ENCODE measurements around the gene KCNN2. TPM values are rescaled to one million over a fixed set of nuclear protein-coding genes. Genes with fewer than 3 reads are reported as not detected.

KCNN2 gene
- total RNA-seq, 2 donors from 2014 or later: 0.69 to 0.84 TPM

- no peak for DNase-seq
- intact Hi-C loops (cut with DNase I): no loop called here
These were observed 29.5 kb downstream of the KCNN2 start for GRCh38 chr5:114391321-114391720.

GRCh38 chr5:114393159-114393558 is 31.3 kb downstream of the KCNN2 start:
- intact Hi-C loops (cut with DNase I): no loop called here
- Histone ChIP-seq H3K4me1 (no peaks in the 10 kb centered on the region), H3K4me3 (no peak overlapping the region), H3K27ac (no peak overlapping the region), H3K9ac (ENCODE audit: low read depth in 2 of 2, low read length in 2 of 2) (no peak overlapping the region), H3K27me3 (no peaks in the 10 kb centered on the region), H3K36me3 (no peaks in the 10 kb centered on the region), H3K9me3 (no peaks in the 10 kb centered on the region)
- TF ChIP-seq CTCF (IDR thresholded peaks at IDR 0.05): no peak
- DNase-seq: no peak

More at GRCh38 chr5:114391321-114391720, 29.5 kb downstream of the KCNN2 start:
- Histone ChIP-seq H3K4me1 (no peaks in the 10 kb centered on the region), H3K36me3 (no peaks in the 10 kb centered on the region), H3K27me3 (no peaks in the 10 kb centered on the region), H3K9me3 (no peaks in the 10 kb centered on the region), H3K4me3 (no peak overlapping the region), H3K9ac (ENCODE audit: low read depth in 2 of 2, low read length in 2 of 2) (no peak overlapping the region), H3K27ac (no peak overlapping the region)
- TF ChIP-seq CTCF (IDR thresholded peaks at IDR 0.05): no peak

- Histone ChIP-seq H3K4me3 (no peak overlapping the region), H3K36me3 (no peaks in the 10 kb centered on the region), H3K27ac (no peak overlapping the region), H3K4me1 (no peaks in the 10 kb centered on the region), H3K27me3 (no peaks in the 10 kb centered on the region), H3K9me3 (no peaks in the 10 kb centered on the region), H3K9ac (ENCODE audit: low read depth in 2 of 2, low read length in 2 of 2) (no peak overlapping the region)
- no peak for DNase-seq
- no peak for TF ChIP-seq CTCF (IDR thresholded peaks at IDR 0.05)
- intact Hi-C loops (cut with DNase I): no loop called here
These were observed 40.3 kb downstream of the KCNN2 start for GRCh38 chr5:114402206-114402605.

GRCh38 chr5:114407783-114408182 is 45.9 kb downstream of the KCNN2 start:
- H3K9ac ChIP-seq (ENCODE audit: low read depth in 2 of 2, low read length in 2 of 2): no peak overlapping the region
- H3K27ac ChIP-seq: no peak overlapping the region
- TF ChIP-seq CTCF (IDR thresholded peaks at IDR 0.05): no peak
- DNase-seq: no peak
- intact Hi-C loops (cut with DNase I): no loop called here
- H3K36me3 ChIP-seq: no peaks in the 10 kb centered on the region
- H3K4me3 ChIP-seq: no peak overlapping the region
- no peaks in the 10 kb centered on the region for H3K9me3 ChIP-seq
- no peaks in the 10 kb centered on the region for H3K4me1 ChIP-seq
- H3K27me3 ChIP-seq: no peaks in the 10 kb centered on the region

- Histone ChIP-seq H3K4me1 (no peaks in the 10 kb centered on the region), H3K27me3 (no peaks in the 10 kb centered on the region), H3K36me3 (no peaks in the 10 kb centered on the region), H3K4me3 (no peak overlapping the region), H3K27ac (no peak overlapping the region), H3K9me3 (no peaks in the 10 kb centered on the region), H3K9ac (ENCODE audit: low read depth in 2 of 2, low read length in 2 of 2) (no peak overlapping the region)
- intact Hi-C loops (cut with DNase I): no loop called here
- no peak for TF ChIP-seq CTCF (IDR thresholded peaks at IDR 0.05)
- no peak for DNase-seq
These were observed 47.0 kb downstream of the KCNN2 start for GRCh38 chr5:114408847-114409246.
